HUES6 (cell line): Measurements from ENCODE around the gene LRRC61.

Experiments used
- H3K27ac ChIP-seq: 2 replicates; pipeline ENCODE4 v1.7.0; 2013; ENCODE audit warnings: low read depth, mild to moderate bottlenecking, low read length, inconsistent platforms
- H3K27me3 ChIP-seq: 2 replicates; pipeline ENCODE4 v1.6.1; 2013; ENCODE audit warnings: low read length; ENCODE audit not compliant: control insufficient read depth, insufficient read depth
- H3K36me3 ChIP-seq: 2 replicates; pipeline ENCODE4 v1.6.1; 2013; ENCODE audit warnings: low read length; ENCODE audit not compliant: control insufficient read depth, insufficient read depth
- H3K4me1 ChIP-seq: 2 replicates; pipeline ENCODE4 v1.6.1; 2013; ENCODE audit warnings: low read length; ENCODE audit not compliant: control insufficient read depth, insufficient read depth
- H3K4me3 ChIP-seq: 2 replicates; pipeline ENCODE4 v1.5.1; 2013; ENCODE audit warnings: low read depth, low read length
- H3K9ac ChIP-seq: one replicate; pipeline ENCODE4 v1.6.1; 2013; ENCODE audit warnings: mild to moderate bottlenecking, low read length
- H3K9me3 ChIP-seq: 2 replicates; pipeline ENCODE4 v1.6.1; 2013; ENCODE audit warnings: low read depth, low read length; ENCODE audit not compliant: control insufficient read depth, insufficient read depth

The LRRC61 gene

DNA sequence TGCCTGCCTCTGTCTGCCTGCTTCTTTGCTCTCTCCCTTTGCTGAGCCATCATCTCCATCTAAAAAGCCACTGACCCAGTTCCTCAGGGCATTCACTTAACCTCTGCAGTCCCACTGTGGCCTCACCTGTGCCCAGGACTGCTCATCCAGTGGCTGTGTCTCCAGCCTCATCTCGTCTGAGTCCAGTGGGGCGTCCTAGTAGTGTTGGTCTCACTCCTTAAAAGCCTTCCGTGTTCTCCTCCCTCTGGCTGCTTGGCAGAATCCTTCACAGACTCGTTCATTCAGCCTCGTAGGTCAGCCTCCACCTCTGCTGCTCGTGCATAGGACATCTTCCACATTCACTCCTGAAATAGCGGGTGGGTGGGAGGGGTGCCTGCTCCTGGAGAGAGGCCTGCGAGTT lies 11.0 kb downstream of the LRRC61 start:
- H3K27ac ChIP-seq, result no peak overlapping the region
- H3K36me3 ChIP-seq, result peaks cover 66% of the 10 kb centered on the region
- no peak overlapping the region for H3K9ac ChIP-seq
- no peak overlapping the region for H3K4me3 ChIP-seq
- H3K4me1 ChIP-seq, result peaks cover 51% of the 10 kb centered on the region
- no peaks in the 10 kb centered on the region for H3K9me3 ChIP-seq
- H3K27me3 ChIP-seq, result no peaks in the 10 kb centered on the region

DNA sequence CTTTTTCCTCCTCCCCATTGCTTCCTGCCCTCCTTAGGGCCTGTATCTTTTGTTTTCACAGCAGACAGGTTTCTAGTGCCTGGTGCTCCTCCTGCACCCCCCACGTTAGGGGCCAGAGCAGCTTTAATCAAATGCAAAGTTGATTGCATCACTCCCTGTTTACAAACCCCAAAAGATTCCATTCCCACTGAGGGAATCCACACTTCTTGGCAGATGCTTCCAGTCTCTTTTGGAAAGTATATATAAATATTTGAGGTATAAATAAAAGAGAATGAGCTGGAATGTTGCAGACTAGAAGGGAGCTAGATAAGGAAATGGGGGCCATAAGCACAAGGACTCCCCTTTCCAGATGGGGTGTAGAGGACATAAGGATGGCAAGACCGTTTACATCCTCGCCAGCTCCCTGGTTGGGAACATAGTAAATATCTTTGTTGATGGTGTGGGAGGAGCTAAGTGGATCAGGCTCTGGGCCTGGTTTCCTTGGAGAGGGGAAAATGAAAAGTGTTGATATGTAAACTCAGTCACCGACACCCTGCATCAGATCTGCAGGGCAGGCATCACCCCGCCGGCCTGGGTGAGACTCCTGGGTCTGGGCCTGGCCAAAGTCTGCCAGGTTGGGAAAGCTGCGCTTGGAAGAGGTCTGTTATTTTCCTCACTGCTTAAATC lies 12.1 kb downstream of the LRRC61 start:
- peaks cover 8% of the 10 kb centered on the region; the same call in 1 of the 2 replicates for H3K27me3 ChIP-seq
- H3K27ac ChIP-seq, result peak overlapping the region; percentile 2; the same call in 1 of the 2 replicates
- H3K4me3 ChIP-seq, result 0 out of 2 replicates have a peak overlapping the region, but pooled peaks have one; percentile 17
- H3K36me3 ChIP-seq, result peaks cover 61% of the 10 kb centered on the region
- no peaks in the 10 kb centered on the region for H3K9me3 ChIP-seq
- H3K4me1 ChIP-seq, result peaks cover 48% of the 10 kb centered on the region
- no peak overlapping the region for H3K9ac ChIP-seq

- Histone ChIP-seq H3K4me3 (no peak overlapping the region), H3K9ac (no peak overlapping the region), H3K9me3 (no peaks in the 10 kb centered on the region), H3K27ac (peak overlapping the region; percentile 2; the same call in 1 of the 2 replicates), H3K27me3 (peaks cover 11% of the 10 kb centered on the region), H3K36me3 (peaks cover 56% of the 10 kb centered on the region), H3K4me1 (peaks cover 48% of the 10 kb centered on the region)
Measured at GRCh38 chr7:150335774-150336112, 12.6 kb downstream of the LRRC61 start.

DNA sequence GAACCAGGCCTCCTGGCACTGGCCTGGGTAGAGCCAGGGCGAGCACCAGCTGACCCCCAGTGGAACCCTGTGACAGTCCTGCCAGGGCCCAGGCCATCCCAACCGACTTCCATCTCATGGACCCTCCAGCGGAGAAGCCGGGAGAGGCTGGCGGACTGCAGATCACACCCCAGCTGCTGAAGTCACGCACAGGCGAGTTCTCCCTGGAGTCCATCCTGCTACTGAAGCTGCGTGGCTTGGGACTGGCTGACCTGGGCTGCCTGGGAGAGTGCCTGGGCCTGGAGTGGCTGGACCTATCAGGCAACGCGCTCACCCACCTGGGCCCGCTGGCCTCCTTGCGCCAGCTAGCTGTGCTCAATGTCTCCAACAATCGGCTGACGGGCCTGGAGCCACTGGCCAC lies 13.6 kb downstream of the LRRC61 start:
- Histone ChIP-seq H3K27ac (no peak overlapping the region), H3K27me3 (peaks cover 20% of the 10 kb centered on the region), H3K9me3 (no peaks in the 10 kb centered on the region), H3K4me3 (no peak overlapping the region), H3K4me1 (peaks cover 50% of the 10 kb centered on the region), H3K36me3 (peaks cover 46% of the 10 kb centered on the region), H3K9ac (no peak overlapping the region)

DNA sequence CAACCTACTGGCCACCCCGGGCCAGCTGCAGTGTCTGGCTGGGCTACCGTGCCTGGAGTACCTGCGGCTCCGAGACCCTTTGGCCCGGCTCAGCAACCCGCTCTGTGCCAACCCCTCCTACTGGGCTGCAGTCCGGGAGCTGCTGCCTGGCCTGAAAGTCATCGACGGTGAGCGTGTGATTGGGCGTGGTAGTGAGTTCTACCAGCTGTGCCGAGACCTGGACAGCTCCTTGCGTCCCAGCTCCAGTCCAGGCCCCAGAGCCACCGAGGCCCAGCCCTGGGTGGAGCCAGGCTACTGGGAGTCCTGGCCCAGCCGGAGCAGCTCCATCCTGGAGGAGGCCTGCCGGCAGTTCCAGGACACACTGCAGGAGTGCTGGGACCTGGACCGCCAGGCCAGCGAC lies 14.0 kb downstream of the LRRC61 start:
- Histone ChIP-seq H3K27ac (no peak overlapping the region), H3K27me3 (peaks cover 24% of the 10 kb centered on the region), H3K36me3 (peaks cover 43% of the 10 kb centered on the region), H3K9ac (no peak overlapping the region), H3K4me3 (no peak overlapping the region), H3K9me3 (no peaks in the 10 kb centered on the region), H3K4me1 (peaks cover 55% of the 10 kb centered on the region)

DNA sequence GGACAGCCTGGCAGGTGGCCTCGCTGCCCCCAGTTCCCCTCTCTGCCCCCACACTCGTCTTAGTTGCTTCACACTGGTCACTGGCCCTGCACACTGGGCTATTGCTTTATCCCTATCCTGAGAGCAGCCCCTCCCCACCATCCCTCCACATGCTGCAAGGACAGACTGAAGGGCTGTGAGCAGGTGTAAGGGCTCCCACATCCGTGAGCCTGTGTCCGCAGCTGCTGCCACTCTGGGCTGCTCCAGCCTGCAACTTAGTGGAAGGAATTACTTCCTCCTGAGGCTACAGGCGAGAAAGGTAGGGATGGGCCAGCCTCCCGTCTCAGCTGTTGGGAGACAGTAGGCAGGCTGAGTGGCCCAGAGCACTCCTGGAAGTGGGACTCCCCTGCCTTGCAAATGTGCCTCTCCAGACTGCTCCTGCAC lies 14.5 kb downstream of the LRRC61 start:
- Histone ChIP-seq H3K27ac (no peak overlapping the region), H3K9ac (no peak overlapping the region), H3K36me3 (peaks cover 40% of the 10 kb centered on the region), H3K4me1 (peaks cover 56% of the 10 kb centered on the region), H3K27me3 (peaks cover 29% of the 10 kb centered on the region), H3K4me3 (no peak overlapping the region), H3K9me3 (no peaks in the 10 kb centered on the region)

GRCh38 chr7:150338166-150338829 lies 15.1 kb downstream of the LRRC61 start:
- Histone ChIP-seq H3K9ac (no peak overlapping the region), H3K4me1 (peaks cover 54% of the 10 kb centered on the region), H3K9me3 (0 out of 2 replicates have a peak, but pooled peaks cover under 1% of the 10 kb centered on the region), H3K27ac (no peak overlapping the region), H3K4me3 (no peak overlapping the region), H3K36me3 (peaks cover 34% of the 10 kb centered on the region), H3K27me3 (peaks cover 35% of the 10 kb centered on the region)

DNA sequence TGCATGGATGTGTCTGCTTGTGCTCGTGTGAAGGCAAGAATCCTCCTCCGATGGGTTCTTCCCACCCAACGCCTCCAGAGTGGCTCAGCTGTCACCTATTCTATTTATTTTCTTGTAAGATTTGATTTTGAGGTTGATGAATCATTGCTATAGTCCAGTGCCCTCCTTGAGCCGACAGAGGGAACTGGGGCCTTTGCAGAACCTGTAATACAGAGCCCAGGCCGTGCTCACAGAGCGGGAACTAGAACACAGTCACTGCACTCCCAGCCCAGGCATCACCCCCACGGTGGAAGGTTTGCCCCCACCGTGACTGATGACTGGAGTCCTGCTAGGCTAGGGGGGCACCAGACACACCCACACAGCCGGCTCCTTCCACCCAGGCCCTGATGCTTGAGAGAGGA lies 16.3 kb downstream of the LRRC61 start:
- no peak overlapping the region for H3K9ac ChIP-seq
- peaks cover 42% of the 10 kb centered on the region for H3K27me3 ChIP-seq
- H3K36me3 ChIP-seq, result peaks cover 26% of the 10 kb centered on the region
- peaks cover 45% of the 10 kb centered on the region for H3K4me1 ChIP-seq
- no peak overlapping the region for H3K27ac ChIP-seq
- H3K4me3 ChIP-seq, result peak overlapping the region; percentile 75; the same call in 1 of the 2 replicates
- peaks cover 9% of the 10 kb centered on the region for H3K9me3 ChIP-seq

DNA sequence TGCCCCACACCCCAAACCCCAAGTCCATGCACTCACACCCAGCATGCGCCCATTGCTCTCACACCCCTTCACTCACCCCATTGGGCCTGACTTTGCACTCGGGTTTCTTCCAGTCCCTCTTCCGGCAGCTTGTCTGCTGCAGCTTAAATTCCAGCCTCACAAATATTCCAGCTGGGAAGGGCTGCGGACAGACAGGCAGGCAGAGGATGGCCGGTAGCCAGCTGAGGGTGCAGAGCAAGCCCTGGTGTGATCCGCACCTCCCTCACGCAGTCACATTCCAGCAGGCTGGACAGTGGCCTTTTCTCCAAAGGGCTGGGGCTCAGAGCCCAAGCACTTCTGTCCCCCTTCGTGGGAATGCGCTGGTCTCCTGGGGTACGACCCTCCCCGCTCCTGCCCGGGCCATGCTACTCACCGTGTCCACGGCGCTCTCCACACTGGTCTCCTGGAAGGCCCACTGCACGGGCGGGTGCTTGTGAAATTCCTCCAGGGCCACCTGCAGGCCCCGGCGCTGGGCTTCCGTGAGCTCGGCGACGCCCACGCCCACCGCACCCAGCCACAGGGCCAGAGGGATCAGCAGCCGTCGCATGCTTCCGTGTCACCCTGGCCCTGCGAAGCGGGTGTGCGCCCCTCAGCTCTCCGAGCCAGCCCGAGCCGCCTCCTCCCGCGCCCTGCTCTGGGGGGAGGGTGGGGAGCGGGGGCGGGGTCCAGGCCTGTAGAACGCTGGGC lies 17.0 kb downstream of the LRRC61 start:
- peak overlapping the region; percentile 75 for H3K4me3 ChIP-seq
- peaks cover 42% of the 10 kb centered on the region for H3K27me3 ChIP-seq
- H3K4me1 ChIP-seq, result peaks cover 40% of the 10 kb centered on the region
- peaks cover 9% of the 10 kb centered on the region for H3K9me3 ChIP-seq
- peaks cover 26% of the 10 kb centered on the region for H3K36me3 ChIP-seq
- H3K27ac ChIP-seq, result no peak overlapping the region
- H3K9ac ChIP-seq, result no peak overlapping the region

GRCh38 chr7:150340875-150341262 lies 17.7 kb downstream of the LRRC61 start:
- Histone ChIP-seq H3K9me3 (peaks cover 9% of the 10 kb centered on the region), H3K9ac (peak overlapping the region; percentile 47), H3K4me3 (peak overlapping the region; percentile 75), H3K4me1 (peaks cover 33% of the 10 kb centered on the region), H3K27me3 (peaks cover 42% of the 10 kb centered on the region), H3K27ac (no peak overlapping the region), H3K36me3 (peaks cover 26% of the 10 kb centered on the region)
